Fibroblast of the conjunctiva (primary cell): Measurements from ENCODE around the gene SLX1A.
"Not testable (repeated sequence)": the region's sequence is repeated elsewhere in the genome, so short reads cannot be mapped to it uniquely, and the experiment has no call there.

Experiments used
- DNase-seq: peaks from one replicate; pipeline ENCODE4 v3.0.0-alpha.2; 2010; ENCODE audit warnings: low read depth

The SLX1A gene

GRCh38 chr16:30184096-30184890 is 9.4 kb upstream of the SLX1A start:
- no peak for DNase-seq

GRCh38 chr16:30184891-30185682 is 8.6 kb upstream of the SLX1A start:
- no peak for DNase-seq

GRCh38 chr16:30185683-30186421 is 7.8 kb upstream of the SLX1A start:
- DNase-seq = no peak

GRCh38 chr16:30186444-30186781 is 7.3 kb upstream of the SLX1A start:
- no peak for DNase-seq

DNA sequence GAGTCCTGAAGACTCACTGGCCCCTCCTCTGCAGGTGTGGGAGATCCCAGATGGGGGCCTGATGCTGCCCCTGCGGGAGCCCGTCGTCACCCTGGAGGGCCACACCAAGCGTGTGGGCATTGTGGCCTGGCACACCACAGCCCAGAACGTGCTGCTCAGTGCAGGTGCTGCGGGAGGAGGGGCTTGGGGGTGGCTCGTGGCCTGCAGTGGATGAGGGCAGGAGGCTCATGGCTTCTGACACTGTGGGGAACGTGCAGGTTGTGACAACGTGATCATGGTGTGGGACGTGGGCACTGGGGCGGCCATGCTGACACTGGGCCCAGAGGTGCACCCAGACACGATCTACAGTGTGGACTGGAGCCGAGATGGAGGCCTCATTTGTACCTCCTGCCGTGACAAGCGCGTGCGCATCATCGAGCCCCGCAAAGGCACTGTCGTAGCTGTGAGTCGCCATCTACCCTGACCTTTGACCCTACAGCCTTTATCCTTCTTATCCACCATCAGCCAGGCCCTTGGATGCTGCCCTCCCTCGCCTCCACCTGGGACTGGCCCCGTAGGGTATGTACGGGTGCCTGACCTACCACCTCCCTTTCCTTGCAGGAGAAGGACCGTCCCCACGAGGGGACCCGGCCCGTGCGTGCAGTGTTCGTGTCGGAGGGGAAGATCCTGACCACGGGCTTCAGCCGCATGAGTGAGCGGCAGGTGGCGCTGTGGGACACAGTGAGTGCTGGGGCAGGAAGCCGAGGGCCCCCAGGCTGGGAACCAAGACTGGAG is 6.7 kb upstream of the SLX1A start:
- no peak for DNase-seq

GRCh38 chr16:30187556-30187865 is 6.2 kb upstream of the SLX1A start:
- DNase-seq = no peak

DNA sequence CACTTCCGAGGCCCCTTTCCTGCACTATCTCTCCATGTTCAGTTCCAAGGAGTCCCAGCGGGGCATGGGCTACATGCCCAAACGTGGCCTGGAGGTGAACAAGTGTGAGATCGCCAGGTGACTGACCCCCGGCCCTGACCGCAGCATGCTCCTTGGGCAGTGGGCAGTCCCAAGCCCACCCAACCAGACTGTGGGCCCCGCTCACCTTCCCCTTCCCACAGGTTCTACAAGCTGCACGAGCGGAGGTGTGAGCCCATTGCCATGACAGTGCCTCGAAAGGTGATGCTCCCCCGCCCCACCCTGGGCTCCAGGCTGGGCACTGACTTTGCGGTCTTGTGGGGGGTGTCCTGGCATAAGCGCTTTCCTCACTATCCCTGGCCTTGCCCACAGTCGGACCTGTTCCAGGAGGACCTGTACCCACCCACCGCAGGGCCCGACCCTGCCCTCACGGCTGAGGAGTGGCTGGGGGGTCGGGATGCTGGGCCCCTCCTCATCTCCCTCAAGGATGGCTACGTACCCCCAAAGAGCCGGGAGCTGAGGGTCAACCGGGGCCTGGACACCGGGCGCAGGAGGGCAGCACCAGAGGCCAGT is 5.6 kb upstream of the SLX1A start:
- no peak for DNase-seq

DNA sequence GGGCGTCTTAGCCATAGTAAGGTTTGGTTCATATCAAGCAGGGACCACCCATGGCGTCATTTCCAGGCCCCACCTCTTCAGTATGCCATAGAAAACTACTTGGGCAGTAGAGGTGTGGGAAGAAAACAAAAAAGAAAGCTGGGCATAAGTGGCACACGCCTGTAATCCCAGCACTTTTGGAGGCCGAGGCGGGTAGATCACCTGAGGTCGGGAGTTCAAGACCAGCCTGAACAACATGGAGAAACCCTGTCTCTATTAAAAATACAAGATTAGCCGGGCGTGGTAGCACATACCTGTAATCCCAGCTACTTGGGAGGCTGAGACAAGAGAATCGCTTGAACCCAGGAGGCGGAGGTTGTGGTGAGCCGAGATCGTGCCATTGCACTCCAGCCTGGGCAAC is 2.5 kb upstream of the SLX1A start:
- DNase-seq = not testable (repeated sequence)

- DNase-seq = not testable (repeated sequence)
These were observed 577 bp upstream of the SLX1A start for GRCh38 chr16:30193098-30193497.

GRCh38 chr16:30194172-30194925 is 674 bp downstream of the SLX1A start:
- DNase-seq = not testable (repeated sequence)

DNA sequence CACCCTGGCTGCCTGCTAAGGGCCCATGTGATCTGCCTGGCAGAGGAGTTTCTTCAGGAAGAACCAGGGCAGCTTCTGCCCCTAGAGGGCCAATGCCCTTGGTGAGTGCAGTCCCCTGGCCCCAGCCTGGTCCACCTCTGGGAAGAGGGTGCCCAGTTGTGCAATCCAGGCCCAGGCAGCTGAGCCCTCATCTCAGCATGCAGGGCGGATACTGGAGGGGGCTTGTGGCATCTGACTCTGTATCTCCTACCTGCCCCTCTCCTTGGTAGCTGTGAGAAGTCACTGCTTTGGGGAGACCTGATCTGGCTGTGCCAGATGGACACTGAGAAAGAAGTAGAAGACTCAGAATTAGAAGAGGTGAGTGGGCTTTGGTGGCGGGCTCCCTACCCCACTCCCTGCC is 3.3 kb downstream of the SLX1A start:
- not testable (repeated sequence) for DNase-seq

DNA sequence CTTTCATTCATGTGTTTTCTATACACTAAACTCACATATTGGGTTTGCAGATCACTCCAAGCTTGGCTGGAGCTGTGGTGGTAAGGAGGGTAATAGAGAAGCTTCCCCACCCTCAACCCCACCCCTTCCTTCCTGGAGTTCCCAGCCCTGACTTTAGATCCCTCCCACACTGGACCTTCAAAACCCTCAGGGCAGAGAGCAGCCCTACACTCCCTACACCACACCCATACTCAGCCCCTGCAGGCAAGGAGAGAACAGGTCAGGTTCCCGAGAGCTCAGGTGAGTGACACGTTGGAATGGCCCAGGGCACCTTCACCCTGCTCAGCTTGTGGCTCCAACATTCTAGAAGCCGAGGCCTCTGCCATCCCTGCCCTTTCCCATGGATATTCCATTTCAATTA is 5.4 kb downstream of the SLX1A start, which contains the start of gene SULT1A3:
Gene SULT1A3, plus strand, starts transcription at position 207 of the 400 bp plus-strand sequence. CDS start 1,474 bp downstream, outside the sequence.
- not testable (repeated sequence) for DNase-seq

- DNase-seq = not testable (repeated sequence)
These were observed 6.1 kb downstream of the SLX1A start for GRCh38 chr16:30199608-30200343.

DNA sequence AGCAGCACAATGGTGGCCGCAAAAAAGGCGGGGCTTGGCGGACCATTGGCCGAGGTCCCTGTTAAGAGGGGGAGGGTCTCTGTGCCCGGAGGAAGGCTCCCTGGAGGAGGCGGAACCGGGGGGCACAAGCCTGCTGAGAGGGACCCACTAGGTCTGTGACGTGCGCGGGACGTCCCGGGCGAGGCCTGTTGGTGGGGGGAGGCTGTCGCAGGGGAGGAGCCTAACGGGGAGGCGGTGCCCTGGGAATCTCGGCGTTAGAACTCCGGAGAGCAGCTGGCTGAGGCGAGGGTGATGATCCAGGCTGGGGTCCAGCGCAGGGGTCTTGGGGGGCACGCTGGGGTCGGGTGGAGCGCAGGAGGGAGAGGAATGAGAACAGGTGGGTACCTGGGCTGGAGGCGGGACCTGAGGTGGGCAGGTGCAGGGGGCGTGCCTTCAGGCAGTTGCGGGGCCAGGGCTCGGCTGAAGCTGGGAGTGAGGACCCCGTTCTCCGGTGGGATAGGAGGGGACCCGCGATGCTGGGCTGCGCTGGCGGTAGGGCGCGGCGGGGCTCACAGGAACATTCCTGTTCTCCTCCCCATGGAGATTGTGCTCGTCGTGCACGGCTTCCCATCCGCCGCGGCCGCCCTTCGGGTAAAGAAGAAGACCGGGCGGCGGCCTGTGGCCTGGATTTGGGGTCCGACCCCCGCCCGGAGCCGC is 12.0 kb downstream of the SLX1A start:
- not testable (repeated sequence) for DNase-seq

- not testable (repeated sequence) for DNase-seq
These were observed 12.6 kb downstream of the SLX1A start for GRCh38 chr16:30206252-30206651.

- DNase-seq = not testable (repeated sequence)
These were observed 13.5 kb downstream of the SLX1A start for GRCh38 chr16:30207063-30207704.

DNA sequence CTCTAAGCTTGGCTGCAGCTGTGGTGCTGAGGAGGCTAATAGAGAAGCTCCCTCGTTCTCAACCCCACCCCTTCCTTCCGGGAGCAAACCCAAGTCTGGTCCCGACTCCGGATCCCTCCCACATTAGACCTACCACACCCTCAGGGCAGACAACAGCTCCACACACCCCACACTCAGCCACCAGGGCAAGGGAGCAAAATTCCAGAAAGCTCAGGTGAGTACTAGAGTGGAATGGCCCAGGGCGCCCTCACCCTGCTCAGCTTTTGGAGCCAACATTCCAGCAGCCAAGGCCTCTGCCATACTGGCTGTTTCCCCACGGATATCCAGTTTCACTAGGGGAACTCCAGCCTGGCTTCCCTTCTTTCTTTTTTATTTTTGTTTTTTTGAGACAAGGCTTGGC is 15.4 kb downstream of the SLX1A start:
- not testable (repeated sequence) for DNase-seq

DNA sequence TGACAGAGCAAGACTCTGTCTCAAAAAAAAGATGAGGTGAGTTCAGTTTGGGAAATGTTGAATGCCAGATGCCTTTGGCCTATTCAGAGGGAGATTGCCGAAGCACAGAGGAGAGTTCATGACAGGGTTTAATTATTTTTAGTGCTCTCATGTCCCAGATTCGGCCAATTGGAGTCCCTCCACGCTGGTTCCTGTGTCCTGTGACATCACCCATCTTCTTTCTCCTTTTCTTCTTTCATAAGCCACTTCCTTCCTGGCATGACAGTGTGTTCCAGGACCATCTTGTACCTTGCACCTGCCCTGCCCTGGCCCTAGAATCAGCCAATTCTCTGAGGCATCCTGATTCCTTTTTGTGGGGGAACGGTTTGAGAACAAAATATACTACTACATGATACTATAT is 17.7 kb downstream of the SLX1A start:
- not testable (repeated sequence) for DNase-seq

DNA sequence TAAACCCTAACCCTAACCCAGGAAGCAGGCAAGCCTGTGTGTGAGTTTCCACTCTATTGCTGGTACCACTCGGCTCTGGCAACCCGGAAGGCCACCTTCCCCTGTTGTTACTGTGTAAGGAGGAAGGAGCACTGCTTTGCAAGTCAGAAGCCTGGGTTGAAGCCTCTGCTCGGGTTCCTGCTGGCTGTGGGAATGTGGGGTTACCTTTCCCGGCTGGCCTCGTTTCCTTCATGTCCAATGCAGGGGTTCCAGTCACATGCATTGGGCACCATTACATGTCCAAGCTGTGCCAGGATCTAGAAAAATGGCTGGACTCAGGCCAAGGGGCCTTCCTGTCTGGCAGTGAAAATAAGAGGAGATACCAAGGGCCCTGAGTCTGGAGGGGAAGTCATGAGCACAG is 23.4 kb downstream of the SLX1A start:
- DNase-seq = not testable (repeated sequence)
